A673 (cell line): ENCODE data around the gene CMIP. TPM values are rescaled to one million over a fixed set of nuclear protein-coding genes. Genes with fewer than 3 reads are reported as not detected.
"Not testable (repeated sequence)": the region's sequence is repeated elsewhere in the genome, so short reads cannot be mapped to it uniquely, and the experiment has no call there.

Experiments used
- BruUV-seq: library from RNA; stranded (reverse); fragments of 400-500 nt; replicated peaks from 2 replicates; lab custom pipeline; 2021; lab: Mats Ljungman, UMichigan
- CTCF ChIA-PET: fragments of 300-600 bp; sonication (Branson Sonifier 250); formaldehyde crosslinking; loops from one replicate; lab custom pipeline; 2022; ENCODE audit warnings: antibody characterized with exemption; lab: Charles Lee
- POLR2A ChIA-PET: fragments of 300-600 bp; sonication (Branson Sonifier 250); formaldehyde crosslinking; loops from one replicate; lab custom pipeline; 2022; ENCODE audit warnings: antibody characterized with exemption; ENCODE audit not compliant: low non-redundant PET; lab: Charles Lee
- DNase-seq: peaks from one replicate; pipeline ENCODE4 v3.0.0-alpha.2; 2015; ENCODE audit warnings: low spot score
- H3K27ac ChIP-seq: fragments of 200-600 bp; sonication (generic); 2 replicates; pipeline ENCODE4 v1.5.1; 2016; ENCODE audit warnings: mixed run types, low read depth, mild to moderate bottlenecking, mixed read lengths, antibody characterized with exemption, low read length; ENCODE audit not compliant: poor library complexity, severe bottlenecking
- H3K27me3 ChIP-seq: fragments of 200-600 bp; sonication (generic); replicated peaks from 2 replicates; pipeline ENCODE4 v1.6.1; 2017; ENCODE audit warnings: mixed run types, low read depth, mild to moderate bottlenecking, mixed read lengths, antibody characterized with exemption, low read length; ENCODE audit not compliant: insufficient read depth, poor library complexity
- H3K36me3 ChIP-seq: fragments of 200-600 bp; sonication (generic); 2 replicates; pipeline ENCODE4 v1.6.1; 2016; ENCODE audit warnings: mixed run types, mild to moderate bottlenecking, mixed read lengths, antibody characterized with exemption, low read length; ENCODE audit not compliant: insufficient read depth, poor library complexity, severe bottlenecking
- H3K4me1 ChIP-seq: fragments of 200-600 bp; sonication (generic); 2 replicates; pipeline ENCODE4 v1.6.1; 2017; ENCODE audit warnings: mixed run types, mild to moderate bottlenecking, mixed read lengths, antibody characterized with exemption, low read length; ENCODE audit not compliant: insufficient read depth, poor library complexity, severe bottlenecking
- H3K4me3 ChIP-seq: fragments of 200-600 bp; sonication (generic); 2 replicates; pipeline ENCODE4 v1.5.1; 2016; ENCODE audit warnings: low read depth, mixed run types, mild to moderate bottlenecking, mixed read lengths, low read length; ENCODE audit not compliant: poor library complexity, severe bottlenecking
- H3K9me3 ChIP-seq: fragments of 200-600 bp; sonication (generic); 2 replicates; pipeline ENCODE4 v1.6.1; 2016; ENCODE audit warnings: mixed run types, low read depth, mild to moderate bottlenecking, mixed read lengths, antibody characterized with exemption, low read length; ENCODE audit not compliant: poor library complexity, severe bottlenecking
- EZH2 ChIP-seq: fragments of 200-600 bp; sonication (generic); IDR thresholded peaks from 2 replicates; pipeline ENCODE4 v1.6.1; 2017; ENCODE audit warnings: borderline replicate concordance, low read depth, mild to moderate bottlenecking, mixed read lengths, antibody characterized with exemption, low read length; ENCODE audit not compliant: poor library complexity, severe bottlenecking
- intact Hi-C: fragments of 100-400 bp; cut with micrococcal nuclease; formaldehyde crosslinking; loops from one replicate; pipeline ENCODE4 v1.10.0; 2022; ENCODE audit not compliant: unreplicated experiment
- total RNA-seq: library from RNA; stranded (reverse); gene quantifications from 2 replicates; pipeline ENCODE4 v1.2.3, GENCODE V29; 2021
- TF ChIP-seq, protein P1 (sequence below): fragments of 300-800, 200-600 bp; sonication (generic); conservative IDR thresholded peaks from 2 replicates; pipeline ENCODE4 v1.5.1; 2017; ENCODE audit warnings: low read depth, mild to moderate bottlenecking, antibody characterized with exemption, low read length, moderate library complexity, mixed read lengths

CMIP gene
- total RNA-seq, 1 experiment from 2014 or later, result 25.5 TPM

DNA sequence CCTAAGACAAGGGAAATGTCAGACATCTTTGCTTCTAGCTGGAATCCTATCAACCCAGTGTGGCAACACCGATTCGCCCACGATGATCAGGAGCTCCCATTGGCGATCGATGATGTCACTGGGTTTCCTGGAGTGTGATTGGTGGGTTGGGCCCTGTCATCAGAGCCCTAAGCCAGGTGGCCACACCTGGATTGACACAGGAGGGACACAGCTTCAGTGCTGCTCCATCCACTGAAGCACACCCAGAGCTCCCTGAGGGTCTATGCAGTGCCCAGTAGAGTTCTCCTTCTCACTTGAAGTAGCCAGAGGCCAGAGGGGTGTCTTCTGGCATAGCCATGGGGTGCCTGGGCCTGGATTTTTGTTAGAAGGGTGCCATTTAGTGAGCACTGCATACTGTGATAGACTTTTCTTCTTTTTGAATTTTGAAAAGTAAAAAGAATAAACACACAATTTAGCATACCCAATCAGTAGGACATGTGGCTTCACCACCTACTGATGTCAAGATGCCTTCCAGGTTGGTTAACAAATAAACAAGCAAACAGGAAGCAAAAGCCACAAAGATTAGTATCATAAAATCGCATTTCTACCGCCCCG lies 77.6 kb downstream of the CMIP start:
- no TSS peak for BruUV-seq
- ChIA-PET POLR2A (no interaction called here), CTCF (no interaction called here)
- no peak for DNase-seq
- Histone ChIP-seq H3K36me3 (no peaks in the 10 kb centered on the region), H3K27me3 (no peaks in the 10 kb centered on the region), H3K27ac (no peak overlapping the region), H3K9me3 (no peaks in the 10 kb centered on the region), H3K4me3 (no peak overlapping the region), H3K4me1 (no peaks in the 10 kb centered on the region)
- intact Hi-C loops, result no loop called here
- TF ChIP-seq EZH2, result no peak
- TF ChIP-seq, protein P1, sequence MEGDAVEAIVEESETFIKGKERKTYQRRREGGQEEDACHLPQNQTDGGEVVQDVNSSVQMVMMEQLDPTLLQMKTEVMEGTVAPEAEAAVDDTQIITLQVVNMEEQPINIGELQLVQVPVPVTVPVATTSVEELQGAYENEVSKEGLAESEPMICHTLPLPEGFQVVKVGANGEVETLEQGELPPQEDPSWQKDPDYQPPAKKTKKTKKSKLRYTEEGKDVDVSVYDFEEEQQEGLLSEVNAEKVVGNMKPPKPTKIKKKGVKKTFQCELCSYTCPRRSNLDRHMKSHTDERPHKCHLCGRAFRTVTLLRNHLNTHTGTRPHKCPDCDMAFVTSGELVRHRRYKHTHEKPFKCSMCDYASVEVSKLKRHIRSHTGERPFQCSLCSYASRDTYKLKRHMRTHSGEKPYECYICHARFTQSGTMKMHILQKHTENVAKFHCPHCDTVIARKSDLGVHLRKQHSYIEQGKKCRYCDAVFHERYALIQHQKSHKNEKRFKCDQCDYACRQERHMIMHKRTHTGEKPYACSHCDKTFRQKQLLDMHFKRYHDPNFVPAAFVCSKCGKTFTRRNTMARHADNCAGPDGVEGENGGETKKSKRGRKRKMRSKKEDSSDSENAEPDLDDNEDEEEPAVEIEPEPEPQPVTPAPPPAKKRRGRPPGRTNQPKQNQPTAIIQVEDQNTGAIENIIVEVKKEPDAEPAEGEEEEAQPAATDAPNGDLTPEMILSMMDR, result no peak

DNA sequence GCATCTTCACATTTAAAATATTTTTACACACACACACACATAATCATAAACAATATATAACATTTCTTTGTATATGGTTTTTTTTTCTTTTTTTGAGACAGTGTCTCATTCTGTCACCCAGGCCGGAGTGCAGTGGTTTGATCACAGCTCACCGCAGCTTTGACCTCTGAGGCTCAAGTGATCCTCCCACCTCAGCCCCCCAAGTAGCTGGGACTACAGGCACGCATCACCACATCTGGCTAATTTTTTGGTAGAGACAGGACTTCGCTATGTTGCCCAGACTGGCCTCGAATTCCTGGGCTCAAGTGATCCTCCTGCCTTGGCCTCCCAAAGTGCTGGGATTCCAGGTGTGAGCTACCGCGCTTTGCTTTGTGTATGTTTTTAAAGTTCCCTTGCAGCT lies 78.2 kb downstream of the CMIP start:
- POLR2A ChIA-PET, DNase-seq: not testable (repeated sequence)

DNA sequence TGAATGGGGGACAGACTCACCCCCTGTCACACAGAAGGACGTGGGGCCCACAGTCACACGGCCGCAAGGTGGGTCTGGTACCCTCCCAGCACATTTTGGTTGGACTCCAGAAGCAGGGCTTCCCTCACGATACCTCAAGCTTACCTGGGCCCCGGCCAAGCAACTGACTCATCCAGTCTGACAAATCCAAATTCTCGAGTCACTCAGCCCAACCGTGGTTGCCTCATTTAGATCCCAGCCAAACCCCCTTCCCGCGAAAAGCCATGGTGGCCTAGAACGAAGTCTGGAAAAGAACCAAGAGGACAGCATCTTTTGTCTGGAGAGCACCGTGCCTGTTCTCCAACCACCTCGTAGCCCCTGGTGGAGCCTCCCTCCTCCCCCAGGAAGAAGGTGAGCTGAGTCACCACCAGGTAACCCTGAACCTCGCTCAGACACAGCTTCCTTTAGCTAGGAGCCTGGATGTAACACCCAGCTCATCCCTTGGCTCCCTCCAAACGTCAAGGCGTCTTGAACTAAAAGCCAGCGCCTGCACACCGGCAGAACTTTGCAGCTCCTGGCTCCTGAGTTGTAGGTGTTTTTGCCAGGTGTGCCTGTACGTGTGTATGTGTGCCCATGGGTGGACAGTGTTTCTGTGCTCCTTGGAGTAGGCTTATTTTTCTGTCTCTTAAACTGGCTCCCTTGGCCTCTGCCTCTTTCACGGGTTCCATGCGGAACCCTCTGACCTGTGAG lies 78.9 kb downstream of the CMIP start:
- no peak overlapping the region for H3K27ac ChIP-seq
- H3K27me3 ChIP-seq, result no peaks in the 10 kb centered on the region
- ChIA-PET POLR2A (no interaction called here), CTCF (no interaction called here)
- BruUV-seq, result no TSS peak
- DNase-seq, result no peak
- intact Hi-C loops, result no loop called here
- H3K9me3 ChIP-seq, result no peaks in the 10 kb centered on the region
- no peaks in the 10 kb centered on the region for H3K36me3 ChIP-seq
- TF ChIP-seq, protein P1, result no peak
- TF ChIP-seq EZH2, result no peak
- no peak overlapping the region for H3K4me3 ChIP-seq
- H3K4me1 ChIP-seq, result no peaks in the 10 kb centered on the region

More for the DNA sequence above, 78.2 kb downstream of the CMIP start:
- H3K9me3 ChIP-seq, CTCF ChIA-PET, H3K27ac ChIP-seq, H3K4me1 ChIP-seq, BruUV-seq, intact Hi-C loops, H3K4me3 ChIP-seq, H3K27me3 ChIP-seq, H3K36me3 ChIP-seq: not testable (repeated sequence)
